DMS53 (cell line): Measurements from ENCODE around the gene LDB1.

Experiments
- DNase-seq: peaks from one replicate; lab custom pipeline; 2025; lab: John Stamatoyannopoulos, UW

The LDB1 gene, protein sequence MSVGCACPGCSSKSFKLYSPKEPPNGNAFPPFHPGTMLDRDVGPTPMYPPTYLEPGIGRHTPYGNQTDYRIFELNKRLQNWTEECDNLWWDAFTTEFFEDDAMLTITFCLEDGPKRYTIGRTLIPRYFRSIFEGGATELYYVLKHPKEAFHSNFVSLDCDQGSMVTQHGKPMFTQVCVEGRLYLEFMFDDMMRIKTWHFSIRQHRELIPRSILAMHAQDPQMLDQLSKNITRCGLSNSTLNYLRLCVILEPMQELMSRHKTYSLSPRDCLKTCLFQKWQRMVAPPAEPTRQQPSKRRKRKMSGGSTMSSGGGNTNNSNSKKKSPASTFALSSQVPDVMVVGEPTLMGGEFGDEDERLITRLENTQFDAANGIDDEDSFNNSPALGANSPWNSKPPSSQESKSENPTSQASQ

DNA sequence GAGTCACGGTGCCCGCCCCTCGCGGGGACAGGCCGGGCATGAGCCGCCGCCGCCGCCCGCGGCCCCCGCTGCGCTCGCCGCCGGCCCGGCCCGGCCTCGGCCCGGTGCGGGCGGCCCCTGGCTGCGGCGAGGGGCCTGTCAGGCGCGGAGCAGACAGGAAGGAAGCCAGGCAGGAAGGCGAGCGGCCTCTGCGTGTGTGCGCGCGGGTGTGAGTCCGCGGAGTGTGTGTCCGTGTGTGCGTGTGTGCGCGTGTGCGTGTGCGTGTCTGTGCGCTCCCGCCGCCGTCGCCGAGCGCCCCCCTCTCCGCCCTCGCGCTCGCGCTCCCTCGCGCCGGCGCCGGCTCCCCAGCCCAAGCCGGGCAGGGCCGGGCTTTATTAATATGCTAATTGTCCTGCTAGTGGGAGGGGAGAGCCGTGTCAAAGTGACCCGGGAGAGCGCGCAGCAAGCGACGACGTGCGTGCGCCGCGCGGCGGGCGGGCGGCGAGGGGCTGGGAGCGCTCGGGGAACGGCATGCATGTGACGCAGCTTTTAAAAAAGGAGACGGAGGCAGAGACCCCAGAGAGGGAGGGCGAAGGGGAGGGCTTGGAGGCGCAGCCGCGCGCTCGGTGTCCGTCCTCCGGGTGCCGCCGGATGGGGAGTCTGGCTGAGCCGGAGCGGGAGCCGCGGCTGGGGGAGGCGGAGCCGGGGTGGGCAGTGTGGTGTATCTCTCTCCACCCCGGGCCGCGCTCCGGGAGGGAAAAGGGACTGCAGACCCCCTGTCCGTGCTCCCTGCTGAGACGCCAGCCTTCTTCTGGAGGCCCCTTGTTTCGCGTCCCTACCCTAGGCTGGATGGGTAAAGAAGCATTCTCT lies at the start of gene LDB1:
Gene LDB1 (minus strand): TSS at position 227 of the 849 bp plus-strand sequence. CDS start 258 bp downstream, outside the sequence.
- peak; percentile 90 for DNase-seq

DNA sequence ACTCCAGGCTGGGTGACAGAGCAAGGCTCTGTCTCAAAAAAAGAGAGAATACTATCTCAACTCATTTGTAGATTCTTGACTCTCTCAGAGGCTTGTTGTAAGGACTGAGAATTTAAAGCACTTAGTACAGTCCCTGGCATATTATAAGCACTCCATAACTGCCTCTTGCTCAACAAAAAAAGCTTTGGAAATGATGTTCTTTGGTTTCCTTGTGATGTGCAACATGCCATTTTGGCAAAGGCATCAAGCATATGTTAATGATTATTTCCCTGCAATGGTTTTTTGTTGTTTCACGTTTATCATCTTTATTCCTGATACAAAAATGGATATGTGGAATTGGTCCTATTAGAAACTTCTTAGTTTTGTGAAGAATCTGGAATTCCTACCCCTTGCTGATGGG lies 47.7 kb upstream of the LDB1 start:
- no peak for DNase-seq

DNA sequence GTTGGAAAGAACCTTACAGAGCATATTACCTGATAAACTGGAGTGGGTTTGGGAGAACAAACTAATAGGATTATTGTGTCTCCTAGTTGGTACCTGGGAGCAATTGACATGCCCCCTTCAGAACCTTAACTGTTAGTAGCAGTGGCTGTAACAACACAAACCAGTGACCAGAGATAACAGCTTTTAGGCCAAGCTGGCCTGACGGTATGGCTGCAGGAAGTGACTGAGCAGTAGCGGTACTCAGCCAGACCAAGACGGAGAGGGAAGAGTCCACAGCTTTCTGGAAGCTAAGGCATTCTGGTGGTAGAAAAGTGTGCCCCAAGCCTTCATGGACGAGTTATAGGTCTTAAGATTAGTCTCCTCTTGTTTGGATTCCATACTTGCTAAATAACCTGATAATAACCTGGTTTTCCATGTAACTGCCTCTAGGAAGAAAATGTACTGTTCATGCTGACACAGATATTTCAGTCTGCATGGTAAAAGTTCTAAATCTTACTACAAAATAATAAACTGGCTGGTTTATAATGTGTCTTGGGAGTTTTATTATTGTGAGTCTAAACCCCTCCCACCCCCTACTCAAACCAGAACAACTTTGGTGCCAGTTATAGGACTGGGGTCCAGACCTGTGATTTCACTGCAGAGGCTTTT lies 43.3 kb upstream of the LDB1 start:
- no peak for DNase-seq

DNA sequence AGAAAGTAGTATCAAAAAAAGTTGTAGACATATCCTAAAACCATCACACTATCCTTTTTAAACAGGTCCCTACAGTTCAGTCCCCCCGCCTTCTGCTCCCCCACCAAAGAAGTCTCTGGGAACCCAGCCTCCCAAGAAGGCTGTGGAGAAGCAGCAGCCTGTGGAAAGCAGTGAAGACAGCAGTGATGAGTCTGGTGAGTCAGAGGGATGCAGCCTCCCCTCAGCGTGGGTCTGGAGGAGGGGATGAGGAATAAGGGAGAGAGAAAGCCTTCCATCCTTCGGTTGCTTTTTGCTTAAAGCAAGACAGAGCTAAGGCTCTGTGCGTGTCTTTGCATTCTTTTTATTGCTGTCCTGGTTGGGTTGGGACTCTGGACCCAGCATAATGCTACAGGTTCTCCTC lies 39.7 kb upstream of the LDB1 start:
- no peak for DNase-seq

DNA sequence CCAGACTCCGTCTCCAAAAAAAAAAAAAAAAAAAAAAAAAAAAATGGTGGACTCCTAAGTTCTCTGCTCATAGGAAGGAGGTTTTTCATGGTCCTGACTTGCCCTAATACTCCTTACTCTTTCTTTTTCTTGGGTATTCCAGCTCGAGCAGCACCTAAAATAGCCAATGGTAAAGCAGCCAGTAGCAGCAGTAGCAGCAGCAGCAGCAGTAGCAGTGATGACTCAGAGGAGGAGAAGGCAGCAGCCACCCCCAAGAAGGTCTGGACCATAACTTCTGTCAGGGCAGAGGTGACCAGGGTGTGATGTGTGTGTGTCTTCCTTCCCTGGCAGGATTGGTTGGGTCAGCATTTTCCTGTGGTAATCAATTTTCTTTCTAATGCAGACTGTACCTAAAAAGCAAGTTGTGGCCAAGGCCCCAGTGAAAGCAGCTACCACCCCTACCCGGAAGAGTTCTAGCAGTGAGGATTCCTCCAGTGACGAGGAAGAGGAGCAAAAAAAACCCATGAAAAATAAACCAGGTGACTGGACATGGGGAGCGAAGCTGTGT lies 39.0 kb upstream of the LDB1 start:
- DNase-seq, result no peak

DNA sequence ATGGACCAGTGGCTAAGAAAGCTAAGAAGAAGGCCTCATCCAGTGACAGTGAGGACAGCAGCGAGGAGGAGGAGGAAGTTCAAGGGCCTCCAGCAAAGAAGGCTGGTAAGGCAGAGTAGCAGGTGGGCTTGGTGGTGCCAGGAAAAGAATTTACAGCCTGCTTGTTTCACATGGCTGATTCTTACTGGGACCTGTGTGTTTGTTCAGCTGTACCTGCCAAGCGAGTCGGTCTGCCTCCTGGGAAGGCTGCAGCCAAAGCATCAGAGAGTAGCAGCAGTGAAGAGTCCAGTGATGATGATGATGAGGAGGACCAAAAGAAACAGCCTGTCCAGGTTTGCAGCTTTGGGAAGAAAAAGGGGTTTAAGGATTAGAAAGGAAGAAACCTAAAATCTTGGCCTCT lies 37.1 kb upstream of the LDB1 start:
- peak; percentile 87 for DNase-seq

DNA sequence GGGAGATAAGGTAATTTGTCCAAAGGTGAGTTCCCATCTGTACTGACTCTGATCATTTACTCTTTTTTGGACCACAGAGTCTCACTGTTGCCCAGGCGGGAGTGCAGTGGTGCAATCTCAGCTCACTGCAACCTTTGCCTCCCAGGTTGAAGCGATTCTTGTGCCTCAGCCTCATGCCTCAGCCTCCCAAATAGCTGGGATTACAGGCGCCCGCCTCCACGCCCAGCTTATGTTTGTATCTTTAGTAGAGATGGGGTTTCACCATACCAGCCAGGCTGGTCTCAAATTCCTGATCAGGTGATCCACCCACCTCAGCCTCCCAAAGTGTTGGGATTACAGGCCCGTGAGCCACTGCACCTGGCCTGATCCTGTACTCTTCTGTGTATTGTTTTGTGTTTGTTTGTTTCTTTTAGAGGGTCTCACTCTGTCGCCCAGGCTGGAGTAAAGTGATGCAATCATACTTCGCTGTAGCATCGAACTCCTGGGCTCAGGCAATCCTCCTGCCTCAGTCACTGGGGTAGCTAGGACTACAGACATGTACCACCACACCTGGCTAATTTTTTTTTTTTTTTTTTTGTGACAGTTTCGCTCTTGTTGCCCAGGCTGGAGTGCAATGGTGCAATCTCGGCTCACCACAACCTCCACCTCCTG lies 34.4 kb upstream of the LDB1 start:
- DNase-seq, result no peak

DNA sequence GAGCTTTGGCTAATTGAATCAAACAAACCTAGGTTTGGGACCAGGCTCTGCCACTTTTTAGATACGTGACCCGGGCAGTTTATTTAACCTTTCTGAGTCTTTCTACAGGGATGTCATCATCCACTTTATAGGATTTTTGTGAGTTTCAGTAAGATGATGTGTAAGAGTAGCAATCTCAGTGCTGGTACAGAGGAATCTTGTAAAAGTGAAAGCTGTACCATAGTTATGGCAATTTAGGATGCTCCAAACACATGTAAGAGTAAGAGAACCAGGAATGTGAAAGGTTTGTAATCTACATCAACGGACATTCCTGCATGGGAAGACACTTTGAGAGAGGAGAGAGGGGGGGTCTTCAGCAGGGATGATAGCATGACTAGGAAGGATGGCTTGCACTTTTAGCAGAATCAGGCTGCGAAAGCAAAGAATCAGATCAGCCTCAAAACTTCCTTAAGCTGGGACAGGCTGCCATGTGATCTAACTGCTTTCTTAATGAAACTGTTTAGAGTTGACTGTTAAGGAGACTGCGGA lies 33.0 kb upstream of the LDB1 start:
- DNase-seq, result no peak

DNA sequence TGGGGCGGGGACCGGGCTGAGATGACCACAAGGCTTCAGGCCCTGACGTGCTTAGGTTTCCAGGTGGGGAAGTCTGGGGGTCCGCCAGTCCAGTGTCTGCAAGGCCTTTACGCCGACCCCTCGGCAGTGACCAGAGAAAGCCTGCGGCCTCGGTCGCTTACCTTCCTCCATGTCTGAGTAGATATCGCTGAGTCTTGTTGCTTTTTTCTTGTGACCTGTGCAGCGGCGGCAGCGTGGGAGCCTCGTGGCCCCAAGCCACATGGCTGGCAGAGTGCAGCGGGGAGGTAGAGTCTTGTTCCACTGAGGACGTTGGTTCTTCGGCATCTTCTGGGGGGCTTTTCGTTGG lies 32.4 kb upstream of the LDB1 start:
- peak; percentile 67 for DNase-seq

DNA sequence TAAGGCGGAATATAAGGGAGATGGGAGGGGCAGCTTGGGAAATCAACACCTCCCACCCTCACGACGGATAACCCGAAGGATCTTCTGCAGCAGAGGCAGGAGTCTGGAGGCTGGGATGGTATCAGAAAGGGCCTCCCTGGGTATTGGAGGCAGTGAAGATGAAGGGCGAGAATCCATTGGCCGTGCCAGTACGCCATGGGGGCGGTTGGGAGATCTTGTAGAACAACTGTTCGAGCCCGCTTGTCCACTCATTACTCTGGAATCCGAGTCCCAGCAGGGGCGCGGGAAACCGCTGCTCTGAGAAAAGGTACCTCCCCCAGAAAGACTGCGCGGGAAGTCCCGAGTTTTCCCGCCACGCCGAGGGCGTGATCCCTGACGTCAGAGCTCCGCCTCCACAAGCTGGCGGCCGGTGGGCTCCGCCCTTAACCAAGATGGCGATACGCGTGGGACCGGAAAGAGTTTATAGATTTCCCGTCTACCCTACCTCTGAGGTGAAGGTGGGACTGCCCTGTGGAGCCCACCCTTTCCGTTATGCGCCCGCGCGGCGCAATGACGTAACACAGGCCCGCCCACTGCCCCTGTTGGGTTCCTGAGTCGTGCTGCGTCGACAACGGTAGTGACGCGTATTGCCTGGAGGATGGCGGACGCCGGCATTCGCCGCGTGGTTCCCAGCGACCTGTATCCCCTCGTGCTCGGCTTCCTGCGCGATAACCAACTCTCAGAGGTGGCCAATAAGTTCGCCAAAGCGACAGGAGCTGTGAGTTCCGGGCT lies 31.8 kb upstream of the LDB1 start, which contains the start of gene NOLC1:
Gene NOLC1 (plus strand): TSS at position 616 of the 771 bp plus-strand sequence. CDS start 22 bp downstream, at position 638.
- DNase-seq, result peak; percentile 99

DNA sequence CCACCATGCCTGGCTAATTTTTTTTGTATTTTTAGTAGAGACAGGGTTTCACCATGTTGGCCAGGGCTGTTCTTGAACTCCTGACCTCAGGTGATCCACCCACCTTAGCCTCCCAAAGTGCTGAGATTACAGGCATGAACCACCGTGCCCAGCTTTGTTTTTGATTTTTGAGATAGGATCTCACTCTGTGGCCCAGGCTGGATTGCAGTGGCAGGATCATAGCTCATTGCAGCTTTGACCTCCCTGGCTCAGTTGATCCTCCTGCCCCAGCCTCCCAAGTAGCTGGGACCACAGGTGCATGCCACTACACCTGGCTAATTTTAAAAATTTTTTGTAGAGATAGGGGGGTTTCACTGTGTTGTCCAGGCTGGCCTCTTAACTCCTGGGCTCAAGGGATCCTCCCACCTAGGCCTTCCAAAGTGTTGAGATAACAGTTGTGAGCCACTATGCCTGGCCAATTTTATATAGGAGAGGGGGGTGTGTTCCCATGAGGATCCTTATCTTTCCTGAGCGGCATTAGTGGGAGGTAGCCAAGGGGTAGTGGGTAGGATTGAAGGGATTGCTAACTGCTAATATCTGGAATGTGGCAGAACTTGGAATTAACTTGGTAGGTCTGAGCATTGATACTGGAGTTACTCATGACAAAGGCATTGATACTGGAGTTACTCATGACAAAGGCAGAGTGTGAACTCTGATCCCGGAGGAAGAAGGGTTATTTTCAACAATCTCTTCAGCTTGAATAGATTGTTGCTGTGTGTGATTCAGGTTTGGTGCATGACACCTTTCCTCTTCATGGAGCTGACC lies 31.0 kb upstream of the LDB1 start:
- no peak for DNase-seq

DNA sequence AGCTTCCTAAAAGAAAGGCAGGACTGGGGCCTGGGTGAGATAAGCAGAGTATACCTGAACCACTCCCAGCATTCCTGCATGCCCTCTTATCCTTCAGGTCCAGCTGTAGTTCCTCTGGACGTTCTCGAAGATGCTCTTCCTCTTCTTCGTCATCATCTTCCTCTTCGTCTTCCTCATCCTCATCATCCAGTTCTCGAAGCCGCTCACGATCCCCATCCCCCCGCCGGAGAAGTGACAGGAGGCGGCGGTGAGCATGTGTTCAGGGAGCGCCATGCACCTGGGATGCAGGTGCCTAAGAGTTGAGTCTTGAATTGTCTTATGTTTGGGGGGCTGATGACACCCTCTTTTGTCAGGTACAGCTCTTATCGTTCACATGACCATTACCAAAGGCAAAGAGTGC lies 28.1 kb upstream of the LDB1 start:
- DNase-seq, result no peak

DNA sequence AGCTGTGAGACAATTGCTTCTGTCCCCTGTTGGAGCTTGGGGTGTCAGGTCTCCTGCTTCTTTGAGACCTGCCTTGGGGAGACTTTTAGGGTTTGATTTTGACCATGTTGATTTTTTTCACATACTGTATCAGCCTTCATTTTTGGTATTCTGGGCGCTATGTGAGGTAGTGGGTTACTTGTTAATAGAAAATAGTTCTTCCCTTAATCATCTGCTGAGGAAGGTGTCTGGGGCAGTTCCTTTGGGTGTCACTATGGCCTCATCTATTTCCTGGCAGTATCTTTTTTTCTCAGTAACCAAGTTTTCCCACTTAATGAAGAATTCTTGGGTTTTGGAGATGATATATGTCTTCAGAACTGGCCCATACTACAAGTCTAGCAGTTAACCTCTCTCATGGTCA lies 27.4 kb upstream of the LDB1 start:
- no peak for DNase-seq

DNA sequence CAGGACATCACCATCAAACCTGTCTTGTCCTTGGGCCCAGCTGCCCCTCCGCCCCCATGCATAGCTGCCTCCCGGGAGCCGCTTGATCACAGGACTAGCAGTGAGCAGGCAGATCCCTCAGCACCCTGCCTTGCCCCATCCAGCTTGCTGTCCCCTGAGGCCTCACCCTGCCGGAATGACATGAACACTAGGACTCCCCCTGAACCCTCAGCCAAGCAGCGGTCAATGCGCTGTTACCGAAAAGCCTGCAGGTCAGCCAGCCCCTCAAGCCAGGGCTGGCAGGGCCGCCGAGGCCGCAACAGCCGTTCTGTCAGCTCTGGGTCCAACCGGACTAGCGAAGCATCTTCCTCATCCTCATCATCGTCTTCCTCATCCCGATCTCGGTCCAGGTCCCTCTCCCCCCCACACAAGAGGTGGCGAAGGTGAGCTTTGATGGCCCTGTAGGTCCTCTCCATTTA lies 26.8 kb upstream of the LDB1 start:
- DNase-seq, result no peak

DNA sequence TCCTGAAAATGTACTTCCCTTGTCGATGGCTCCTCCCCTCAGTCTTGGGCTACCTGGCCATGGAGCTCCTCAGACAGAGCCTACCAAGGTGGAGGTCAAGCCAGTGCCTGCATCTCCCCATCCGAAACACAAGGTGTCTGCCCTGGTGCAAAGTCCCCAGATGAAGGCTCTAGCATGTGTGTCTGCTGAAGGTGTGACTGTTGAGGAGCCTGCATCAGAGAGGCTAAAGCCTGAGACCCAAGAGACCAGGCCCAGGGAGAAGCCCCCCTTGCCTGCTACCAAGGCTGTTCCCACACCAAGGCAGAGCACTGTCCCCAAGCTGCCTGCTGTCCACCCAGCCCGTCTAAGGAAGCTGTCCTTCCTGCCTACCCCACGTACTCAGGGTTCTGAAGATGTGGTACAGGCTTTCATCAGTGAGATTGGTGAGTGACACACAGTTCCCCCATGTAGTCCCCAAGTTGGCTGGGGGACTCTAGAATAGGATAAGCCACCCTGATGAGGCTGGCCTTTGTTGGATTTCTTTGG lies 21.5 kb upstream of the LDB1 start:
- DNase-seq, result no peak

DNA sequence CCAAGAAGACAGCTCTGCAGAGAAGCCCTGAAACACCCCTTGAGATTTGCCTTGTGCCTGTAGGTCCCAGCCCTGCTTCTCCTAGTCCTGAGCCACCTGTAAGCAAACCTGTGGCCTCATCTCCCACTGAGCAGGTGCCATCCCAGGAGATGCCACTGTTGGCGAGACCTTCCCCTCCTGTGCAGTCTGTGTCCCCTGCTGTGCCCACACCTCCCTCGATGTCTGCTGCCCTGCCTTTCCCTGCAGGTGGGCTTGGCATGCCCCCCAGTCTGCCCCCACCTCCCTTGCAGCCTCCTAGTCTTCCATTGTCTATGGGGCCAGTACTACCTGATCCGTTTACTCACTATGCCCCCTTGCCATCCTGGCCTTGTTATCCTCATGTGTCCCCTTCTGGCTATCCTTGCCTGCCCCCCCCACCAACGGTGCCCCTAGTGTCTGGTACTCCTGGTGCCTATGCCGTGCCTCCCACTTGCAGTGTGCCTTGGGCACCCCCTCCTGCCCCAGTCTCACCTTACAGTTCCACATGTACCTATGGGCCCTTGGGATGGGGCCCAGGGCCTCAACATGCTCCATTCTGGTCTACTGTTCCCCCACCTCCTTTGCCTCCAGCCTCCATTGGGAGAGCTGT lies 20.9 kb upstream of the LDB1 start:
- DNase-seq, result no peak

DNA sequence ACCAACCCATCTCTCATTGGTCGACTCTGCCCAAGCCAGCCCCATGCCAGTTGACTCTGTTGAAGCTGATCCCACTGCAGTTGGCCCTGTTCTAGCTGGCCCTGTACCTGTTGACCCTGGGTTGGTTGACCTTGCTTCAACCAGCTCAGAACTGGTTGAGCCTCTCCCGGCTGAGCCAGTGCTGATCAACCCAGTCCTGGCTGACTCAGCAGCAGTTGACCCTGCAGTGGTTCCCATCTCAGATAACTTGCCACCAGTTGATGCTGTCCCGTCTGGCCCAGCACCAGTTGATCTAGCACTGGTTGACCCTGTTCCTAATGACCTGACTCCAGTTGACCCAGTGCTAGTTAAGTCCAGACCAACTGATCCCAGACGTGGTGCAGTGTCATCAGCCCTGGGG lies 20.1 kb upstream of the LDB1 start:
- DNase-seq, result no peak

DNA sequence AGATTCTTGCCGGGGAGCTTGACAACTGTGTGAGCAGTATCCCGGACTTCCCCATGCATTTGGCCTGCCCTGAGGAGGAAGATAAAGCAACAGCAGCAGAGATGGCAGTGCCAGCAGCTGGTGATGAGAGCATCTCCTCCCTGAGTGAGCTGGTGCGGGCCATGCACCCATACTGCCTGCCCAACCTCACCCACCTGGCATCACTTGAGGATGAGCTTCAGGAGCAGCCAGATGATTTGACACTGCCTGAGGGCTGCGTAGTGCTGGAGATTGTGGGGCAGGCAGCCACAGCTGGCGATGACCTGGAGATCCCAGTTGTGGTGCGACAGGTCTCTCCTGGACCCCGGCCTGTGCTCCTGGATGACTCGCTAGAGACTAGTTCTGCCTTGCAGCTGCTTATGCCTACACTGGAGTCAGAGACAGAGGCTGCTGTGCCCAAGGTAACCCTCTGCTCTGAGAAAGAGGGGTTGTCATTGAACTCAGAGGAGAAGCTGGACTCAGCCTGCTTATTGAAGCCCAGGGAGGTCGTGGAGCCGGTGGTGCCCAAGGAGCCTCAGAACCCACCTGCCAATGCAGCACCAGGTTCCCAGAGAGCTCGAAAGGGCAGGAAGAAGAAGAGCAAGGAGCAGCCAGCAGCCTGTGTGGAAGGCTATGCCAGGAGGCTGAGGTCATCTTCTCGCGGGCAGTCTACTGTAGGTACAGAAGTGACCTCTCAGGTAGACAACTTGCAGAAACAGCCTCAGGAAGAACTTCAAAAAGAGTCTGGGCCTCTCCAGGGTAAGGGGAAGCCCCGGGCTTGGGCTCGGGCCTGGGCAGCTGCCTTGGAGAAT lies 19.3 kb upstream of the LDB1 start:
- DNase-seq, result no peak
